Keratinocyte (primary cell): ENCODE measurements around the gene P4HTM. TPM values are rescaled to one million over a fixed set of nuclear protein-coding genes. Genes with fewer than 3 reads are reported as not detected.

Experiments used
- DNase-seq: peaks from one replicate; pipeline ENCODE4 v3.0.0-alpha.2; 2011; ENCODE audit warnings: low read depth, missing footprints, low spot score
- FAIRE-seq: peaks from 2 replicates; lab custom pipeline; 2011; peaks lifted over from hg19 to GRCh38; lab: Jason Lieb, UNC
- H2AFZ ChIP-seq: 2 replicates; pipeline ENCODE4 v1.6.0; 2012; ENCODE audit warnings: low read length, control low read depth, inconsistent platforms; ENCODE audit not compliant: control insufficient read depth
- H3K27ac ChIP-seq: 2 replicates; pipeline ENCODE4 v1.5.1; 2011; ENCODE audit warnings: low read length; ENCODE audit not compliant: control insufficient read depth, insufficient read depth
- H3K27me3 ChIP-seq: 3 replicates; pipeline ENCODE4 v1.6.0; 2011; ENCODE audit warnings: low read length; ENCODE audit not compliant: control insufficient read depth, insufficient read depth; ENCODE audit errors: extremely low read depth
- H3K36me3 ChIP-seq, 2 experiments: 2 replicates in 1 of 2; 3 replicates in 1 of 2; pipeline ENCODE4 v1.5.1; 2011; ENCODE audit warnings: low read length in 2 of 2, mild to moderate bottlenecking in 1 of 2; ENCODE audit not compliant: control insufficient read depth in 2 of 2, insufficient read depth in 2 of 2; ENCODE audit errors: extremely low read depth in 1 of 2
- H3K4me1 ChIP-seq: 3 replicates; pipeline ENCODE4 v1.5.1; 2011; ENCODE audit warnings: low read length; ENCODE audit not compliant: control insufficient read depth, insufficient read depth; ENCODE audit errors: extremely low read depth
- H3K4me2 ChIP-seq: 3 replicates; pipeline ENCODE4 v1.6.0; 2011; ENCODE audit warnings: low read depth, low read length; ENCODE audit not compliant: control insufficient read depth, insufficient read depth; ENCODE audit errors: extremely low read depth
- H3K4me3 ChIP-seq, 3 experiments: fragments of 200-600 bp in 1 of 3; sonication (generic) in 1 of 3; 2 replicates in 2 of 3; 3 replicates in 1 of 3; pipeline ENCODE4 v1.5.1; 2011 to 2016; ENCODE audit warnings: low read length in 3 of 3, mild to moderate bottlenecking in 3 of 3, control low read depth in 2 of 3, inconsistent platforms in 1 of 3, low read depth in 1 of 3, mixed read lengths in 1 of 3, mixed run types in 1 of 3, moderate library complexity in 1 of 3; ENCODE audit not compliant: control insufficient read depth in 2 of 3, insufficient read depth in 2 of 3; ENCODE audit errors: extremely low read depth in 1 of 3
- H3K79me2 ChIP-seq: 2 replicates; pipeline ENCODE4 v1.6.0; 2012; ENCODE audit warnings: low read length; ENCODE audit not compliant: control insufficient read depth, insufficient read depth
- H3K9ac ChIP-seq: 3 replicates; pipeline ENCODE4 v1.6.0; 2011; ENCODE audit warnings: low read length; ENCODE audit not compliant: control insufficient read depth, insufficient read depth; ENCODE audit errors: extremely low read depth
- H3K9me1 ChIP-seq: 3 replicates; pipeline ENCODE4 v1.6.0; 2011; ENCODE audit warnings: low read length; ENCODE audit not compliant: control insufficient read depth, insufficient read depth; ENCODE audit errors: extremely low read depth
- H3K9me3 ChIP-seq: 2 replicates; pipeline ENCODE4 v1.5.1; 2012; ENCODE audit warnings: low read depth, low read length; ENCODE audit not compliant: control insufficient read depth
- H4K20me1 ChIP-seq: 3 replicates; pipeline ENCODE4 v1.6.0; 2011; ENCODE audit warnings: low read length; ENCODE audit not compliant: control insufficient read depth, insufficient read depth; ENCODE audit errors: extremely low read depth
- EZH2 ChIP-seq: IDR thresholded peaks from one replicate; pipeline ENCODE4 v1.6.1; 2012; ENCODE audit warnings: inconsistent platforms, mild to moderate bottlenecking, low read length, moderate library complexity
- dilution Hi-C: fragments of 300-500 bp; cut with MboI; formaldehyde crosslinking; loops from one replicate; pipeline ENCODE4 v1.7.0; 2020; ENCODE audit warnings: low sequenced_read_pairs; ENCODE audit not compliant: extremely low pct_ligation_motif_present
- polyA plus RNA-seq, 5 experiments: library from polyadenylated mRNA; depleted of rRNA in 3 of 5; stranded (reverse) in 3 of 5; stranded (forward) in 1 of 5; unstranded in 1 of 5; fragments of >200 nt; gene quantifications; 1 replicate in 1 of 5; 2 replicates in 3 of 5; 3 replicates in 1 of 5; pipeline versions ENCODE4 v1.2.1 to v1.2.3, GENCODE V29; 2011 to 2012; ENCODE audit warnings: missing spikeins in 2 of 5, low read depth in 1 of 5, low replicate concordance in 1 of 5
- TF ChIP-seq, protein P1 (sequence below), 3 experiments: IDR thresholded peaks in 1 of 3; conservative IDR thresholded peaks in 1 of 3; optimal IDR thresholded peaks in 1 of 3; 2 replicates in 2 of 3; 3 replicates in 1 of 3; pipeline versions ENCODE3 to v1.5.1; 2011; ENCODE audit warnings: low read length in 3 of 3, mild to moderate bottlenecking in 3 of 3, moderate library complexity in 2 of 3, control low read depth in 1 of 3, inconsistent platforms in 1 of 3; ENCODE audit not compliant: insufficient read depth in 2 of 3; ENCODE audit errors: extremely low read depth in 1 of 3

P4HTM gene
- polyA plus RNA-seq, 1 donor (not counting 4 experiments of a cell fraction or from before 2014, with no cell fraction given): 0.93 TPM

DNA sequence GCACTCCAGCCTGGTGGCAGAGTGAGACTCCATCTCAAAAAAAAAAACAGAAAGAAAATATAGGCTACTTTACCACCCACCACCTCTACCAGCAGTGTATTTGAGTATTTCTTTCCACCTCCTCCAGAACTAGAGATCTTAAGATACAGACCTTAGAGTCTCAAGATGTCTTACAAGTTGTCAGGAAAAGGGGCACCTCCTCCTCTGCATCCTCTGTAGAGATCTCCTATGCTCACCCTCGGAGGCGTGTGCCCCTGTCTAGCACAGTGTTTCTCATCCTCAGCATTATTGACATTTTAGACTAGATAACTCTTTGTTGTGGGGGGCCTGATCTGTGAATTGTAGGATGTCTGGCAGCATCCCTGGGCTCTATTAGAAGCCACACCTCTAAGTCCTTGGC lies 27.7 kb upstream of the P4HTM start:
- no peak overlapping the region for H3K27ac ChIP-seq
- no peak for DNase-seq
- no peaks in the 10 kb centered on the region for H3K4me1 ChIP-seq
- H3K4me3 ChIP-seq: no peak overlapping the region
- no peak for FAIRE-seq
- dilution Hi-C loops: no loop called here
- no peaks in the 10 kb centered on the region for H3K9me1 ChIP-seq
- H3K27me3 ChIP-seq: no peaks in the 10 kb centered on the region
- H3K9me3 ChIP-seq: no peaks in the 10 kb centered on the region
- H3K4me2 ChIP-seq: no peak overlapping the region
- no peak overlapping the region for H2AFZ ChIP-seq
- peaks cover 12 to 25% of the 10 kb centered on the region in 2 experiments for H3K36me3 ChIP-seq
- no peak overlapping the region for H3K9ac ChIP-seq
- H3K79me2 ChIP-seq: peaks cover 6% of the 10 kb centered on the region
- no peaks in the 10 kb centered on the region for H4K20me1 ChIP-seq
- TF ChIP-seq, protein P1, sequence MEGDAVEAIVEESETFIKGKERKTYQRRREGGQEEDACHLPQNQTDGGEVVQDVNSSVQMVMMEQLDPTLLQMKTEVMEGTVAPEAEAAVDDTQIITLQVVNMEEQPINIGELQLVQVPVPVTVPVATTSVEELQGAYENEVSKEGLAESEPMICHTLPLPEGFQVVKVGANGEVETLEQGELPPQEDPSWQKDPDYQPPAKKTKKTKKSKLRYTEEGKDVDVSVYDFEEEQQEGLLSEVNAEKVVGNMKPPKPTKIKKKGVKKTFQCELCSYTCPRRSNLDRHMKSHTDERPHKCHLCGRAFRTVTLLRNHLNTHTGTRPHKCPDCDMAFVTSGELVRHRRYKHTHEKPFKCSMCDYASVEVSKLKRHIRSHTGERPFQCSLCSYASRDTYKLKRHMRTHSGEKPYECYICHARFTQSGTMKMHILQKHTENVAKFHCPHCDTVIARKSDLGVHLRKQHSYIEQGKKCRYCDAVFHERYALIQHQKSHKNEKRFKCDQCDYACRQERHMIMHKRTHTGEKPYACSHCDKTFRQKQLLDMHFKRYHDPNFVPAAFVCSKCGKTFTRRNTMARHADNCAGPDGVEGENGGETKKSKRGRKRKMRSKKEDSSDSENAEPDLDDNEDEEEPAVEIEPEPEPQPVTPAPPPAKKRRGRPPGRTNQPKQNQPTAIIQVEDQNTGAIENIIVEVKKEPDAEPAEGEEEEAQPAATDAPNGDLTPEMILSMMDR (optimal IDR thresholded peaks at IDR 0.05 in 1 of 3, IDR thresholded peaks at IDR 0.05 in 1 of 3, conservative IDR thresholded peaks at IDR 0.05 in 1 of 3; ENCODE audit: extremely low read depth in 1 of 3, insufficient read depth in 2 of 3, low read length in 3 of 3): no peak
- no peak for TF ChIP-seq EZH2

DNA sequence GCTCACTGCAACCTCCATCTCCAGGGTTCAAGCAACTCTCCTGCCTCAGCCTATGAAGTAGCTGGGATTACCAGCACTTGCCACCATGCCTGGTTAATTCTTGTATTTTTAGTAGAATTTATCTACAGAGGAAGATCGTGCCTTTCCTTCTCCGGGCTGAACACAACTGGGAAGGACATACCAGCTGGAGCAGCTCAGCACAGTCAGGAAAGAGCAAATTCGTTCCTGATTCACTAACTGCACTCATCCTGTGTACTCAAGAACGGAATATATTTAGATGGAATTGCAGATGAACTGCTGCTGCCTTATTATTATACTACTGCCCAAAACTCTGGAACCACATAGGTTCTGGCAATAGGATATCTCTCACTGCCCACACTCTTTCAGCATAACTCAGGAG lies 27.1 kb upstream of the P4HTM start:
- Histone ChIP-seq H3K4me2 (no peak overlapping the region), H3K4me1 (no peaks in the 10 kb centered on the region), H3K9me3 (no peaks in the 10 kb centered on the region), H3K9me1 (no peaks in the 10 kb centered on the region), H2AFZ (no peak overlapping the region), H3K36me3 (peaks cover 12 to 21% of the 10 kb centered on the region in 2 experiments), H3K27ac (no peak overlapping the region), H4K20me1 (no peaks in the 10 kb centered on the region), H3K79me2 (peaks cover 5% of the 10 kb centered on the region), H3K27me3 (no peaks in the 10 kb centered on the region), H3K4me3 (no peak overlapping the region), H3K9ac (no peak overlapping the region)
- DNase-seq: no peak
- TF ChIP-seq, protein P1 (optimal IDR thresholded peaks at IDR 0.05 in 1 of 3, IDR thresholded peaks at IDR 0.05 in 1 of 3, conservative IDR thresholded peaks at IDR 0.05 in 1 of 3; ENCODE audit: extremely low read depth in 1 of 3, insufficient read depth in 2 of 3, low read length in 3 of 3): no peak
- TF ChIP-seq EZH2: no peak
- FAIRE-seq: no peak
- dilution Hi-C loops: no loop called here
